Smooth muscle cell (in vitro differentiated cells): Measurements from ENCODE around the gene ZNF554. TPM values are rescaled to one million over a fixed set of nuclear protein-coding genes. Genes with fewer than 3 reads are reported as not detected.

Source experiments
- DNase-seq: peaks from one replicate; lab custom pipeline; 2025; ENCODE audit not compliant: unreplicated experiment; lab: John Stamatoyannopoulos, UW
- H2AFZ ChIP-seq: fragments of 200-600 bp; sonication (generic); 2 replicates; pipeline ENCODE4 v1.6.0; 2016; ENCODE audit warnings: antibody characterized with exemption, low read depth, mild to moderate bottlenecking
- H3F3A ChIP-seq: fragments of 200-600 bp; sonication (generic); 2 replicates; pipeline ENCODE4 v1.6.0; 2017; ENCODE audit warnings: antibody characterized with exemption, low read depth
- H3K27ac ChIP-seq: fragments of 200-600 bp; sonication (generic); 2 replicates; pipeline ENCODE4 v1.5.1; 2016; ENCODE audit warnings: low read depth, mild to moderate bottlenecking
- H3K27me3 ChIP-seq: fragments of 200-600 bp; sonication (generic); 2 replicates; pipeline ENCODE4 v1.6.1; 2016; ENCODE audit warnings: low read depth, mild to moderate bottlenecking
- H3K36me3 ChIP-seq: fragments of 200-600 bp; sonication (generic); 2 replicates; pipeline ENCODE4 v1.5.1; 2016; ENCODE audit warnings: low read depth
- H3K4me1 ChIP-seq: fragments of 200-600 bp; sonication (generic); 2 replicates; pipeline ENCODE4 v1.5.1; 2016; ENCODE audit warnings: low read depth
- H3K4me2 ChIP-seq: fragments of 200-600 bp; sonication (generic); 2 replicates; pipeline ENCODE4 v1.6.0; 2016; ENCODE audit warnings: mild to moderate bottlenecking
- H3K4me3 ChIP-seq: fragments of 200-600 bp; sonication (generic); 2 replicates; pipeline ENCODE4 v1.5.1; 2016; ENCODE audit warnings: mild to moderate bottlenecking
- H3K79me2 ChIP-seq: fragments of 200-600 bp; sonication (generic); 2 replicates; pipeline ENCODE4 v1.6.0; 2016; ENCODE audit warnings: low read depth, mild to moderate bottlenecking
- H3K9ac ChIP-seq: fragments of 200-600 bp; sonication (generic); 2 replicates; pipeline ENCODE4 v1.6.0; 2016; ENCODE audit warnings: low read depth
- H3K9me3 ChIP-seq: fragments of 200-600 bp; sonication (generic); replicated peaks from 2 replicates; pipeline ENCODE4 v1.5.1; 2016; ENCODE audit warnings: low read depth
- H4K20me1 ChIP-seq: fragments of 200-600 bp; sonication (generic); 2 replicates; pipeline ENCODE4 v1.6.0; 2016; ENCODE audit warnings: low read depth
- CTCF ChIP-seq: fragments of 200-600 bp; sonication (generic); IDR thresholded peaks from 2 replicates; pipeline ENCODE4 v1.5.1; 2017; ENCODE audit warnings: borderline replicate concordance, mild to moderate bottlenecking, antibody characterized with exemption; ENCODE audit not compliant: insufficient read depth, poor library complexity, severe bottlenecking
- WGBS: methylation state at CpG from one replicate; pipeline ENCODE4 v1.1.7; 2016; ENCODE audit warnings: low lambda C conversion rate; 5-methylcytosine and 5-hydroxymethylcytosine counted together
- polyA plus RNA-seq: library from polyadenylated mRNA; unstranded; fragments of >200 nt; fragmentation: Nextera tagmentation; extraction: Ambion mirVana; gene quantifications from 2 replicates; pipeline ENCODE4 v1.2.1, GENCODE V29; 2016
- total RNA-seq: library from RNA; depleted of rRNA; stranded (reverse); fragments of >200 nt; gene quantifications from 2 replicates; pipeline ENCODE4 v1.2.3, GENCODE V29; 2014

ZNF554 gene
- total and polyA plus RNA-seq, 2 experiments from 2014 or later = 2.3 to 4.8 TPM

- H3K27me3 ChIP-seq = no peaks in the 10 kb centered on the region
- H2AFZ ChIP-seq = no peak overlapping the region
- no peaks in the 10 kb centered on the region for H4K20me1 ChIP-seq
- no peak for DNase-seq
- no peak overlapping the region for H3K4me3 ChIP-seq
- H3K9ac ChIP-seq = no peak overlapping the region
- 99% methylated on average over 3 of the region's 3 CpGs for WGBS
- H3K9me3 ChIP-seq = peaks cover 77% of the 10 kb centered on the region
- H3K4me1 ChIP-seq = no peaks in the 10 kb centered on the region
- no peak overlapping the region for H3K27ac ChIP-seq
- TF ChIP-seq CTCF = no peak
- no peak overlapping the region for H3K4me2 ChIP-seq
- H3K79me2 ChIP-seq = no peaks in the 10 kb centered on the region
- peaks cover 61% of the 10 kb centered on the region for H3K36me3 ChIP-seq
- H3F3A ChIP-seq = peaks cover 16% of the 10 kb centered on the region
Measured at GRCh38 chr19:2854849-2855248, 35.2 kb downstream of the ZNF554 start.

DNA sequence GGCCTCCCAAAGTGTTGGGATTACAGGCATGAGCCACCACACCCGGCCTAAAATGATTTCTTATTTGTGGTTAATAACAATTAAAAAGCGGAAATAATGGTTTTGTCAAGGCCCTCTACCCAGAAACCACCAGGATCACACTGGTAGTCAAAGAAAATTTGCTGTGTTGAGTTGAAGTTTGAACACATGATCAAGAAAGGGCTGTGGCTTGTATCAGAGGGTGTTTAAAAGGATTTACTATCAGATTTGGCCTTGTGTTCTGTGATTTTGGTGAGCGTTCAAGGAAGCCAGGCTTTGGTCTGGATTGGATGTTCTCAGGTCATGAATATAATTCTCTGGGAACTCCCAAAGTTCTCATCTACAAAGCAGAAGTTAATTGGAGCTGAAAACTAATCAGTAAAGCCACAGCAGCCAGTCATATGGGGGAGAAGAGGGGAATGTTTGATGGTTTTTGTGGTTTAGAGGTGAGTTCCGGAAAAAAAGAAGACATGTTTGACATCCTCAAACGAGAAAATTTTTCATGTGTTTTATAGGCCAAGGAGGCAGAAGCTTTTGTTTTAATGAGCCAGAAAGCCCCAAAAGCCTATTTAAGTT lies 36.9 kb downstream of the ZNF554 start:
- no peak overlapping the region for H3K9ac ChIP-seq
- peaks cover 44% of the 10 kb centered on the region for H3K36me3 ChIP-seq
- H3K4me2 ChIP-seq = no peak overlapping the region
- H3K27ac ChIP-seq = no peak overlapping the region
- no peaks in the 10 kb centered on the region for H3K27me3 ChIP-seq
- H3K79me2 ChIP-seq = no peaks in the 10 kb centered on the region
- no peak for DNase-seq
- no peak for TF ChIP-seq CTCF
- peaks cover 60% of the 10 kb centered on the region for H3K9me3 ChIP-seq
- H4K20me1 ChIP-seq = no peaks in the 10 kb centered on the region
- no peaks in the 10 kb centered on the region for H3K4me1 ChIP-seq
- H2AFZ ChIP-seq = no peak overlapping the region
- WGBS = 97% methylated on average over 5 of the region's 5 CpGs
- H3K4me3 ChIP-seq = no peak overlapping the region
- H3F3A ChIP-seq = peaks cover 14% of the 10 kb centered on the region

GRCh38 chr19:2858864-2859263 lies 39.2 kb downstream of the ZNF554 start:
- H3F3A ChIP-seq = no peaks in the 10 kb centered on the region
- H4K20me1 ChIP-seq = no peaks in the 10 kb centered on the region
- DNase-seq = no peak
- H3K27me3 ChIP-seq = no peaks in the 10 kb centered on the region
- WGBS = 95% methylated on average over 27 of the region's 27 CpGs
- H3K27ac ChIP-seq = no peak overlapping the region
- TF ChIP-seq CTCF = no peak
- peaks cover 37% of the 10 kb centered on the region for H3K9me3 ChIP-seq
- no peaks in the 10 kb centered on the region for H3K4me1 ChIP-seq
- no peak overlapping the region for H3K9ac ChIP-seq
- H3K79me2 ChIP-seq = no peaks in the 10 kb centered on the region
- peaks cover 21% of the 10 kb centered on the region for H3K36me3 ChIP-seq
- H2AFZ ChIP-seq = no peak overlapping the region
- no peak overlapping the region for H3K4me3 ChIP-seq
- H3K4me2 ChIP-seq = no peak overlapping the region

GRCh38 chr19:2863816-2864215 lies 44.1 kb downstream of the ZNF554 start:
- H3K27ac ChIP-seq = no peak overlapping the region
- no peaks in the 10 kb centered on the region for H3K9me3 ChIP-seq
- TF ChIP-seq CTCF = no peak
- no peak overlapping the region for H3K9ac ChIP-seq
- H4K20me1 ChIP-seq = no peaks in the 10 kb centered on the region
- no peak for DNase-seq
- H3K4me3 ChIP-seq = no peak overlapping the region
- H3K79me2 ChIP-seq = no peaks in the 10 kb centered on the region
- H3K4me2 ChIP-seq = no peak overlapping the region
- WGBS = 89% methylated on average over 10 of the region's 10 CpGs
- no peak overlapping the region for H2AFZ ChIP-seq
- H3K4me1 ChIP-seq = no peaks in the 10 kb centered on the region
- no peaks in the 10 kb centered on the region for H3K27me3 ChIP-seq
- no peaks in the 10 kb centered on the region for H3K36me3 ChIP-seq
- no peaks in the 10 kb centered on the region for H3F3A ChIP-seq
